Measurements from ENCODE around the gene TBL1XR1. TPM values are rescaled to one million over a fixed set of nuclear protein-coding genes. Genes with fewer than 3 reads are reported as not detected.
A peak's percentile ranks its signal among the peaks of the same experiment; 100 is the strongest.

TBL1XR1 gene
- total and polyA plus RNA-seq, 2 of the 4 experiments (the other 2 are of a cell fraction): 25.2 to 170 TPM

- Histone ChIP-seq H3K4me1 (ENCODE audit: control insufficient read depth, insufficient read depth, low read length) (peaks cover 8% of the 10 kb centered on the region), H3K56ac (ENCODE audit: extremely low read depth, insufficient read depth, low read length) (no peak overlapping the region), H3K27ac (ENCODE audit: insufficient read depth, low read length) (no peak overlapping the region), H3K4me2 (ENCODE audit: low read depth, low read length) (peak overlapping the region; percentile 17; the same call in 1 of the 2 replicates), H2BK20ac (ENCODE audit: low read depth, low read length) (no peak overlapping the region), H3K9ac (ENCODE audit: low read depth, low read length) (no peak overlapping the region), H2AK9ac (replicated peaks; ENCODE audit: low read depth, low read length, poor library complexity) (no peak overlapping the region), H3K79me1 (ENCODE audit: low read depth in 1 of 2, low read length in 2 of 2) (peaks cover 1 to 23% of the 10 kb centered on the region in 2 experiments; a peak in 2 of 4 replicates), H3K9me1 (ENCODE audit: insufficient read depth, low read length) (no peaks in the 10 kb centered on the region; the same call in 1 of the 2 replicates), H2BK15ac (ENCODE audit: low read depth, low read length) (no peak overlapping the region), H3K4ac (ENCODE audit: low read depth, low read length) (no peak overlapping the region), H2AFZ (replicated peaks; ENCODE audit: low read length, poor library complexity) (no peak overlapping the region), H4K5ac (ENCODE audit: low read depth, low read length) (no peak overlapping the region), H4K20me1 (ENCODE audit: insufficient read depth, low read length) (peaks cover 70% of the 10 kb centered on the region), H2AK5ac (ENCODE audit: low read depth, low read length) (no peak overlapping the region), H3K9me3 (ENCODE audit: control insufficient read depth, insufficient read depth, low read length) (no peaks in the 10 kb centered on the region), H2BK120ac (ENCODE audit: low read depth, low read length) (no peak overlapping the region), H4K91ac (ENCODE audit: insufficient read depth, low read depth, low read length) (no peak overlapping the region), H3K27me3 (ENCODE audit: control insufficient read depth, insufficient read depth, low read length) (no peaks in the 10 kb centered on the region), H3K14ac (replicated peaks; ENCODE audit: low read depth, low read length) (no peak overlapping the region; the same call in 1 of the 2 replicates), H3K36me3 (ENCODE audit: control insufficient read depth, insufficient read depth, low read length) (no peaks in the 10 kb centered on the region), H3K18ac (ENCODE audit: low read depth, low read length) (no peak overlapping the region), H2BK5ac (ENCODE audit: low read depth, low read length, poor library complexity, severe bottlenecking) (no peak overlapping the region), H4K8ac (ENCODE audit: low read depth in 2 of 2, low read length in 2 of 2) (no peak overlapping the region), H3K23ac (ENCODE audit: low read depth, low read length) (peak overlapping the region; percentile 29; the same call in 1 of the 2 replicates), H3K4me3 (ENCODE audit: insufficient read depth, low read depth, low read length) (no peak overlapping the region)
- no peak for TF ChIP-seq FOS (IDR thresholded peaks at IDR 0.05; ENCODE audit: low read depth, low read length)
- TF ChIP-seq RFX5 (IDR thresholded peaks at IDR 0.05; ENCODE audit: low read depth, low read length): no peak
- TF ChIP-seq ELK1 (IDR thresholded peaks at IDR 0.05; ENCODE audit: borderline replicate concordance, low read depth, low read length): no peak
- TF ChIP-seq MXI1 (IDR thresholded peaks at IDR 0.05; ENCODE audit: borderline replicate concordance, low read depth, low read length): no peak
- TF ChIP-seq MAFK (IDR thresholded peaks at IDR 0.05; ENCODE audit: low read depth, low read length): 0 out of 2 replicates have a peak, but pooled peaks have one; percentile 16
- no peak for TF ChIP-seq NFE2L2 (IDR thresholded peaks at IDR 0.05; ENCODE audit: low read depth, low read length)
- dilution Hi-C loops (cut with HindIII; ENCODE audit: low sequenced_read_pairs, unreplicated experiment) (no loop called here), in situ Hi-C loops (cut with MboI; ENCODE audit: low sequenced_read_pairs) (no loop called here), intact Hi-C loops (cut with micrococcal nuclease) (loop anchor here (10.0 kb wide), 2 partner anchors 404 to 634 kb away; no protein-coding TSS in a partner anchor)
- POLR2A ChIA-PET (ENCODE audit: unreplicated experiment): no interaction called here
- 10% methylated on average over 2 of the region's 5 CpGs; no CpG with 5 or more reads in 1 of the 2 experiments for WGBS, 2 experiments (ENCODE audit: extremely low coverage in 2 of 2, insufficient read length in 1 of 2)
- ATAC-seq (ENCODE audit: low read depth): no peak
- CTCF ChIA-PET: no interaction called here
- BruUV-seq (replicated peaks): no TSS peak
- DNase-seq: no peak
Measured at GRCh38 chr3:177190756-177191681, 6.3 kb downstream of the TBL1XR1 start.

Measured in IMR-90 (cell line).